Tibial artery (tissue), 4 donors: ENCODE measurements around the gene STMN1.
A peak's percentile ranks its signal among the peaks of the same experiment; 100 is the strongest.

Source experiments
- DNase-seq, 2 donors: peaks; one replicate each; pipeline ENCODE4 v3.0.0-alpha.2; 2019
- H3K27ac ChIP-seq, 2 donors: fragments of 200-600 bp; sonication (generic) in 1 of 2; 1 replicate in 1 of 2; 2 replicates in 1 of 2; pipeline ENCODE4 v1.5.1; 2018 to 2019; ENCODE audit warnings: mild to moderate bottlenecking in 1 of 2
- H3K27me3 ChIP-seq, 2 donors: fragments of 200-600 bp; sonication (generic) in 1 of 2; one replicate each; pipeline versions ENCODE4 v1.5.1 to v1.6.0; 2016 to 2019
- H3K36me3 ChIP-seq, 3 donors: fragments of 200-600 bp; sonication (generic) in 2 of 3; one replicate each; pipeline ENCODE4 v1.5.1; 2016 to 2019; ENCODE audit warnings: mild to moderate bottlenecking in 2 of 3
- H3K4me1 ChIP-seq, 4 donors: fragments of 200-600 bp; sonication (generic) in 2 of 4; 1 replicate in 3 of 4; 2 replicates in 1 of 4; pipeline ENCODE4 v1.5.1; 2016 to 2019
- H3K4me3 ChIP-seq, 2 donors: fragments of 200-600 bp; sonication (generic) in 1 of 2; 1 replicate in 1 of 2; 2 replicates in 1 of 2; pipeline ENCODE4 v1.5.1; 2018 to 2019; ENCODE audit warnings: mild to moderate bottlenecking in 2 of 2
- H3K9me3 ChIP-seq, 3 donors: fragments of 200-600 bp; sonication (generic) in 1 of 3; one replicate each; pipeline ENCODE4 v1.5.1; 2016 to 2019
- intact Hi-C: fragments of 100-400 bp; cut with DNase I; formaldehyde crosslinking; loops from one replicate; pipeline ENCODE4 v1.15.0; 2023; ENCODE audit warnings: low total_unique reads
- TF ChIP-seq, protein P1 (sequence below), 2 experiments: fragments of 200-600 bp in 1 of 2; fragments of 450-650 bp in 1 of 2; IDR thresholded peaks; one replicate each; pipeline ENCODE4 v1.5.1; 2017 to 2019; ENCODE audit warnings: antibody characterized with exemption in 2 of 2, mild to moderate bottlenecking in 1 of 2, moderate library complexity in 1 of 2

Gene STMN1

DNA sequence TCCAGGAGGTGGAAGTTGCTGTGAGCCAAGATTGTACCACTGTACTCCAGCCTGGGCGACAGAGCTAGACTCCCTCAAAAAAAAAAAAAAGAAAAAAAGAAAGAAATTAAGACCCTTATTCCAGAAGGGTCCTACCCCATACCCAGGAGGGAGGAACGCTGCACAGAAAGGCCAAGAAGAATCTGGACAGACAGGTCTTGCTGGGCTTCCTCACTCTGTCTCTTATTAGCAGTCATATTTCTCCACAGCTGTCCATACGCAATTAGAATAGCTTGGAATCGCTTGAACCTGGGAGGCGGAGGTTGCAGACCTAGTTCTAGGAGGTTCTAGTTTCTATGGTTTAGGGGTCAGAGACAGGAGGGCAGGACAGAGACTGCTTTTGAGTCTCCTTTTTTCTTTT, 27.5 kb downstream of the STMN1 start:
- intact Hi-C loops: no loop called here
- Histone ChIP-seq H3K27ac (no peak overlapping the region), H3K27me3 (no peaks in the 10 kb centered on the region), H3K9me3 (no peaks in the 10 kb centered on the region), H3K4me1 (peaks cover 0 to 21% (median 14%) of the 10 kb centered on the region in 4 donors), H3K36me3 (no peaks in the 10 kb centered on the region), H3K4me3 (no peak overlapping the region)
- TF ChIP-seq, protein P1, sequence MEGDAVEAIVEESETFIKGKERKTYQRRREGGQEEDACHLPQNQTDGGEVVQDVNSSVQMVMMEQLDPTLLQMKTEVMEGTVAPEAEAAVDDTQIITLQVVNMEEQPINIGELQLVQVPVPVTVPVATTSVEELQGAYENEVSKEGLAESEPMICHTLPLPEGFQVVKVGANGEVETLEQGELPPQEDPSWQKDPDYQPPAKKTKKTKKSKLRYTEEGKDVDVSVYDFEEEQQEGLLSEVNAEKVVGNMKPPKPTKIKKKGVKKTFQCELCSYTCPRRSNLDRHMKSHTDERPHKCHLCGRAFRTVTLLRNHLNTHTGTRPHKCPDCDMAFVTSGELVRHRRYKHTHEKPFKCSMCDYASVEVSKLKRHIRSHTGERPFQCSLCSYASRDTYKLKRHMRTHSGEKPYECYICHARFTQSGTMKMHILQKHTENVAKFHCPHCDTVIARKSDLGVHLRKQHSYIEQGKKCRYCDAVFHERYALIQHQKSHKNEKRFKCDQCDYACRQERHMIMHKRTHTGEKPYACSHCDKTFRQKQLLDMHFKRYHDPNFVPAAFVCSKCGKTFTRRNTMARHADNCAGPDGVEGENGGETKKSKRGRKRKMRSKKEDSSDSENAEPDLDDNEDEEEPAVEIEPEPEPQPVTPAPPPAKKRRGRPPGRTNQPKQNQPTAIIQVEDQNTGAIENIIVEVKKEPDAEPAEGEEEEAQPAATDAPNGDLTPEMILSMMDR (IDR thresholded peaks at IDR 0.05): no peak
- no peak for DNase-seq

DNA sequence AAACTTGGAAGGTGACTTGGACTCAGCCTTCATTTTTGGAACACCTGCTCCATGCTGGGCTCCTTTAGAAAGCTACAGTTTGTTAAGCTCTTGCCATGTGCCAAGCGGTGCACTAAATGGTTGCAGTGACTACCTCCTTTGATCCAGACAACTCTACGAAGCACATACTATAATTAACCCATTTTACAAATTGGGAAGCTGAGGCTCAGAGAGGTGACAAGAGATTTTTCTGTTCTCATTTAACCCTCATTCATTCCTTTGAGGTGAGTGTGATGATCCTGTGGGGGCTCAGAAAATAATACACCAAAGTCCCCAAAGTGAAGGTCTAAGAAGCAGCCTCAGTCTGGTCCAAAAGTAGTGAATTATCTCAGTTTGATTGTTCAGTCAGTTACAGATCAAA, 29.1 kb downstream of the STMN1 start:
- no peak overlapping the region for H3K27ac ChIP-seq
- H3K36me3 ChIP-seq: no peaks in the 10 kb centered on the region
- no peak overlapping the region for H3K4me3 ChIP-seq
- peaks cover 0 to 26% (median 17%) of the 10 kb centered on the region in 4 donors for H3K4me1 ChIP-seq
- no peak for DNase-seq
- H3K9me3 ChIP-seq: no peaks in the 10 kb centered on the region
- intact Hi-C loops: no loop called here
- TF ChIP-seq, protein P1 (IDR thresholded peaks at IDR 0.05): no peak
- no peaks in the 10 kb centered on the region for H3K27me3 ChIP-seq

DNA sequence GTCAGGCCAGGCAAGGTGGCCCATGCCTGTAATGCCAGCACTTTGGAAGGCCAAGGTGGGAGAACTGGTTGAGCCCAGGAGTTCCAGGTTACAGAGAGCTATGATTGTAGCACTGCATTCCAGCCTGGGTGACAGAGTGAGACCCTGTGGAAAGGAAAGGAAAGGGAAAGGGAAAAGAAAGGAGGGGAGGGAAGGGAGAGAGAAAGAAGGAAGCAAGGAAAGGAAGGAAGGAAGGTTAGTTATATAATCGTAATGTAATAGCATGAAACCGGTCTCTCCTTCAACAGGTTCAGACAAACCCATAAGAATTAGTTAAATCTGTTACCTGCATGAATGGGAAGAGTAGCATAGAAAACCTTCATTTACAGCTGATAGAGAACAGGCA, 29.5 kb downstream of the STMN1 start:
- DNase-seq: no peak
- no peaks in the 10 kb centered on the region for H3K36me3 ChIP-seq
- intact Hi-C loops: no loop called here
- TF ChIP-seq, protein P1 (IDR thresholded peaks at IDR 0.05): no peak
- H3K27me3 ChIP-seq: no peaks in the 10 kb centered on the region
- H3K27ac ChIP-seq: peak overlapping the region; percentile 76 to 88
- no peaks in the 10 kb centered on the region for H3K9me3 ChIP-seq
- H3K4me1 ChIP-seq: peaks cover 0 to 27% (median 18%) of the 10 kb centered on the region in 4 donors
- H3K4me3 ChIP-seq: no peak overlapping the region

DNA sequence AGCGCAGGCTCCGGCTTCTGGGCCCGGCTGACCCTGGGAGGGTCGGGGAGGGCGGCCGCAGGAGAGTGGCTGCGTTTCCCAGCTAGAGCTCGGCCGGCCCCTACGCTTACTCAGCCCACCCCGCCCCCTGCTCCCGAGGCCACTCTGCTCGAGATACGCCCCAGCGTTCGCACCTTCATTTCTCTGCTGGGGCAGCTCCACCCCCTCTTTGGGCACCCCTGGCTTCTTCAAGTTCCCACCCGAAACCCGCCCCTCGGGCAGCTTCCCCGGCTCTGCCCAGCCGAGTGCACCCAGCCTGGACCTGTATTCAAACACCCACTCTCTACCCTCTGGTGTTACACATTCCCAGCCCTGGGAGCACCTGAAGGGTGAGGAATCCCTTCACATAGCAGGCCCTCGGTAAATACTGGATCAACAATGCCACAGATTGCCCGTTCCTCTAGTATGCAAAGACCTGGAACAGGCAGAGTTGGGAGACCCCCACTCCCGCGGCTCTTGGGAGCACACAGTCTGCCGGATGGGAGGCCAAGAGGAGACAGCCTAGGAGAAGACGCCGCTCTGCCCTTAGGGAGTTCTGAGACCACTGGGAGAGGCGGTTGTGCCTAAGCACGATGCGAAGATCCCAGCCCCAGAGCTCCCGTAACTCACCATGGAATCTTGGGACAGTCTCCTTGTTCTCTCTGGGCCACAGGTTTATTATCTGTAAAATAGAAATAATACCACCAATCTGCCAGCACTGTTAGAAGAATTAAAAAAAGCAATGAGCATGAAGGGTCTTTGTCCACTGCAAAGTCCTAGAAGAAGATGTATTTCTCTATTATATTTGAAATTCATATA, 30.1 kb downstream of the STMN1 start:
- no peaks in the 10 kb centered on the region for H3K36me3 ChIP-seq
- H3K27me3 ChIP-seq: no peaks in the 10 kb centered on the region
- intact Hi-C loops: no loop called here
- peaks cover 0 to 30% (median 18%) of the 10 kb centered on the region in 4 donors for H3K4me1 ChIP-seq
- H3K9me3 ChIP-seq: no peaks in the 10 kb centered on the region
- peak overlapping the region; percentile 76 to 88 for H3K27ac ChIP-seq
- no peak for DNase-seq
- TF ChIP-seq, protein P1 (IDR thresholded peaks at IDR 0.05): no peak
- H3K4me3 ChIP-seq: peak overlapping the region; percentile 73 to 77

DNA sequence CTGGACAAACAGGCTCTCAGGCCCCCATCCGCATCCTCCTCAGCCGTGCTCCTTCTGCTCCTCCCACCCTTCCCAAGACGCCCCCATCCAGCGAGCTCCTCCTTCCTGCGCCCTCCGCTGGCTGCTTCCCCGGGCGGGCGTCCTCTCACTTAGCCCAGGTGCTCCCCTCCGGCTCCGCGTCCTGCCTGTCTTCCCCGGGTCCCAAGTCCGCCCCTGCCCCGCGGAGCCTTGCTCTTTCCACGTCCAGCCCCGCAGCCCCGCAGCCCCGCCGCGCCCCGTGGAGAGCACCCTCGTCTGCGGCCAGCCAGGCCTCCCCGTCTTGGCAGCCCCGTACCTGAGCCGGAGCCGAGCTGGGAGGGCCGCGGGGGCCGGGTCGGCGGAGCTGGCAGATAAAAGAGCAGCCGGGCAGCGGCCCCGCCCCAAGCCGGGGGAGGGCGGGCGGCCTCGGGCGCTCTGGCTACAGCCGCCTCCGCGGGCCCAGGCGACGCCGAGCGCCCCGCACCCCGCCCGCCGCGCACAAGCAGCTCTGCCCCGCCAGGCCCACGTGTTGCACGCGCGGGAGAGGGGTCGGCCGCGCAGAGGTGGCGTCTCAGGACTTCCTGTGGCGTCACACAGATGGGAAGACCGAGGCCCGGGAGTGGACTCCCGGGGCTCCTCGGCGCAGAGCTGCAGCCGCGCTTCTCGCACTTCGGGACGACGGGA, 30.9 kb downstream of the STMN1 start, which contains the start of gene PAQR7:
PAQR7 (minus strand) TSS at position 555 of the 702 bp plus-strand sequence. CDS start 11,869 bp downstream, outside the sequence.
- peak within 1 kb of the TSS; percentile 73 to 77 for H3K4me3 ChIP-seq
- H3K4me1 ChIP-seq: peaks cover 0 to 30% (median 18%) of the 10 kb centered on the region in 4 donors
- TF ChIP-seq, protein P1 (IDR thresholded peaks at IDR 0.05): no peak
- peak; percentile 80 to 88 for DNase-seq
- peak within 1 kb of the TSS; percentile 76 to 88 for H3K27ac ChIP-seq
- intact Hi-C loops: no loop called here
- H3K27me3 ChIP-seq: no peaks in the 10 kb centered on the region
- peaks cover 0 to 2% (median 2%) of the 10 kb centered on the region in 3 donors for H3K36me3 ChIP-seq
- H3K9me3 ChIP-seq: no peaks in the 10 kb centered on the region
